Activated CD4-positive, alpha-beta T cell treated with anti-CD3 and anti-CD28 coated beads, Interleukin-2, Interleukin-4, amounts not matched to agents 100 ng/mL and 50 ng/mL, durations not matched to agents 16 hours and 8 hours (primary cell): ENCODE measurements around the gene BCR.
"Not testable (repeated sequence)": the region's sequence is repeated elsewhere in the genome, so short reads cannot be mapped to it uniquely, and the experiment has no call there.

Experiments
- DNase-seq: peaks from one replicate; pipeline ENCODE4 v3.0.0-alpha.2; 2020; ENCODE audit warnings: low spot score

BCR gene

GRCh38 chr22:23289851-23290724 lies 109.8 kb downstream of the BCR start:
- peak; percentile 60 for DNase-seq

- DNase-seq: no peak
Measured at GRCh38 chr22:23291806-23292452, 111.6 kb downstream of the BCR start.

GRCh38 chr22:23292453-23293350 lies 112.4 kb downstream of the BCR start:
- DNase-seq: no peak

- no peak for DNase-seq
Measured at GRCh38 chr22:23293720-23294119, 113.4 kb downstream of the BCR start.

- DNase-seq: no peak
Measured at GRCh38 chr22:23294221-23294620, 113.9 kb downstream of the BCR start.

- DNase-seq: no peak
Measured at GRCh38 chr22:23300476-23300875, 120.2 kb downstream of the BCR start.

- DNase-seq: no peak
Measured at GRCh38 chr22:23301591-23301990, 121.3 kb downstream of the BCR start.

GRCh38 chr22:23302171-23303002 lies 122.1 kb downstream of the BCR start:
- DNase-seq: no peak

- no peak for DNase-seq
Measured at GRCh38 chr22:23305321-23305910, 125.1 kb downstream of the BCR start.

- no peak for DNase-seq
Measured at GRCh38 chr22:23305922-23306374, 125.6 kb downstream of the BCR start.

- DNase-seq: no peak
Measured at GRCh38 chr22:23306438-23306921, 126.2 kb downstream of the BCR start.

- no peak for DNase-seq
Measured at GRCh38 chr22:23306926-23307325, 126.6 kb downstream of the BCR start.

- DNase-seq: not testable (repeated sequence)
Measured at GRCh38 chr22:23307511-23307910, 127.2 kb downstream of the BCR start.

- not testable (repeated sequence) for DNase-seq
Measured at GRCh38 chr22:23309261-23309660, 129.0 kb downstream of the BCR start.

- not testable (repeated sequence) for DNase-seq
Measured at GRCh38 chr22:23310443-23311097, 130.3 kb downstream of the BCR start.

- not testable (repeated sequence) for DNase-seq
Measured at GRCh38 chr22:23311635-23312420, 131.5 kb downstream of the BCR start.

- no peak for DNase-seq
Measured at GRCh38 chr22:23313791-23314567, 133.7 kb downstream of the BCR start.

- peak; percentile 61 for DNase-seq
Measured at GRCh38 chr22:23315341-23315917, 135.1 kb downstream of the BCR start.
